AG09309 (cell line): ENCODE data around the gene PLEKHG5.
A peak's percentile ranks its signal among the peaks of the same experiment; 100 is the strongest.

Experiments used
- DNase-seq: peaks from one replicate; pipeline ENCODE4 v3.0.0-alpha.2; 2010; ENCODE audit warnings: low read depth
- H3K4me3 ChIP-seq: 2 replicates; pipeline ENCODE4 v1.5.1; 2011; ENCODE audit warnings: mild to moderate bottlenecking, low read depth, low read length, moderate library complexity; ENCODE audit not compliant: control insufficient read depth
- TF ChIP-seq, protein P1 (sequence below): IDR thresholded peaks from 2 replicates; pipeline ENCODE4 v1.5.1; 2011; ENCODE audit warnings: mild to moderate bottlenecking, low read depth, low read length, inconsistent platforms; ENCODE audit not compliant: insufficient read depth, control insufficient read depth; ENCODE audit errors: missing control alignments

Gene PLEKHG5

DNA sequence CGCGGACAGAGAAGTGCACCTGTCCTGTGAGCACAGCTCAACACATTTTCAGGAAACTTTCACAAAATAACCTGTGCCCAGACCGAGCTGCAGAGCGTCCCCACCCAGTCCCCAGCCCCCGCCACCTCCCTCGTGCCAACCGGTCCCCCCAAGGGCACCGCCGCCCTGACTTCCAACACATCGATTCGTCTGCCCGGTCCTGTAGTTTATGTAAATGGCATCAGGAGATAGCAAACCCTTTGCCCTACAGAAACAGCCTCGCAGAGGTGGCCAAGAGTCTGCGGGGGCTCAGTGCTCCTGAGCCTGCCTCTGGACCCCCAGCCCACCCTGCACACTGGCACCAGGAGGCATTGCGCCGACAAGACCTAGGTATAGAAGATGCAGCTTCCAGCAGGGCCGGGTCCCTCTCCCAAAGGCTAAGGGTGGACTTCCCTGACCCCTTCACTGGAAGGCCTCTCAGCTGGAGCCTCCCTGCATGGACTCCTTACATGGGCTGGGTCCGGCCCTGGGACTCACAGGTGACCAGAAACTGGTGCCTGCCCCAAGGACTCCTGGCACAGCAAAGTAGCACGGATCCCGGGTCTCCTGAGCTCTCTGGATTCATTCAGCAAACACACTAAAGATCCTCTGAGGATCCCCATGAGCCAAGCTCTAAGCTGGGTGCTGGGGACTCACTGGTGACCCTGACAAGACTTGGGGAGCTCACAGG lies 6.6 kb upstream of the PLEKHG5 start:
- DNase-seq = no peak
- TF ChIP-seq, protein P1, sequence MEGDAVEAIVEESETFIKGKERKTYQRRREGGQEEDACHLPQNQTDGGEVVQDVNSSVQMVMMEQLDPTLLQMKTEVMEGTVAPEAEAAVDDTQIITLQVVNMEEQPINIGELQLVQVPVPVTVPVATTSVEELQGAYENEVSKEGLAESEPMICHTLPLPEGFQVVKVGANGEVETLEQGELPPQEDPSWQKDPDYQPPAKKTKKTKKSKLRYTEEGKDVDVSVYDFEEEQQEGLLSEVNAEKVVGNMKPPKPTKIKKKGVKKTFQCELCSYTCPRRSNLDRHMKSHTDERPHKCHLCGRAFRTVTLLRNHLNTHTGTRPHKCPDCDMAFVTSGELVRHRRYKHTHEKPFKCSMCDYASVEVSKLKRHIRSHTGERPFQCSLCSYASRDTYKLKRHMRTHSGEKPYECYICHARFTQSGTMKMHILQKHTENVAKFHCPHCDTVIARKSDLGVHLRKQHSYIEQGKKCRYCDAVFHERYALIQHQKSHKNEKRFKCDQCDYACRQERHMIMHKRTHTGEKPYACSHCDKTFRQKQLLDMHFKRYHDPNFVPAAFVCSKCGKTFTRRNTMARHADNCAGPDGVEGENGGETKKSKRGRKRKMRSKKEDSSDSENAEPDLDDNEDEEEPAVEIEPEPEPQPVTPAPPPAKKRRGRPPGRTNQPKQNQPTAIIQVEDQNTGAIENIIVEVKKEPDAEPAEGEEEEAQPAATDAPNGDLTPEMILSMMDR = no peak
- peak overlapping the region; percentile 67 for H3K4me3 ChIP-seq

DNA sequence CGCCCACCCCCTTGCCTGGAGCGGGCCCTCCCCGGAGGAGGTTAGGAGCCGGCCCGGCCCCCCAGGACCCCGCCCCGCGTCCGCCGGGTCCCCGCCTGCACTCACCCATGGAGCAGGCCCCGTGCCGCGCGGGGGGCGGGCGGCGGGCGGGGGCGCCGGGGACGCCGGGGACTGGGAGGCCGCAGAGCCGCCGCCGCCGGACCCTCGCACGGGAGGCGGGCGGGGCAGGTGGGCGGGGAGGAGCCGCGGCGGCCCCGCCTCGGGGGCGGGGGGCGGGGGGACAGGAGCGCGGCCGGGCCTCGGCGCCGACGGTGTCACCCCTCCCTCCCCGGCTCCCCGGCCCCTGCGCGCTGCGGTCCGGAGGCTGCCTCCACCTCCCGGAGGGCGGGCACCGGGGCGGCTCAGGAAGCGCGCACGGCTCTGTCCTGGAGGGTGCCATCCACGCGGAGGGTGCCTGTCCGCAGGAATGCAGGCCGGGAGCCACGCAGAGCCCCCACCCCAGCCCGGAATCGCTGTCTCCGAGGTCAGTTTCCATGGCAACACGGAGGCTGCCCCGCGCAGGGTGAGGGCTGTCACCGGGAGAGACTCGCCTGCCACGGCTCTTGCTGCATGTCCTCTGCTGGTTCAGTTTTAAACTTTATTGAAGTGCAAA lies 5.9 kb upstream of the PLEKHG5 start:
- H3K4me3 ChIP-seq = peak overlapping the region; percentile 67
- TF ChIP-seq, protein P1 = no peak
- DNase-seq = no peak

DNA sequence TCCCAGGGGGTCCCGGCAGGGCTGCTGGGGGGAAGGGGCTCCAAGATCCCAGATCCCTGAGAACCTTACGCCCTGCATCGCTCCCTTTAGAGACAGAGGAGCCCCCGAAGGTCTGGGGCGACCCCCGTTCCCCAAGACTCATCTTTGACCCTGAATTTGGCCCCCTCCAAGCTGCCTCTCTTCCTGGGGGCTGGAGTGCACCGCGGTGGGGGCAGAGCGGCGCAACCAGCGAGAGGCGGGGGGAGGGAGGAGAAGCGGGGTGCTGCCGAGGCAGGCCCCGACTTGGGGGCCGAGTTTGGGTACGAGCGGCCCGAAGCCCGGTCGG lies 5.4 kb upstream of the PLEKHG5 start:
- peak overlapping the region; percentile 67 for H3K4me3 ChIP-seq
- DNase-seq = no peak
- TF ChIP-seq, protein P1 = no peak

DNA sequence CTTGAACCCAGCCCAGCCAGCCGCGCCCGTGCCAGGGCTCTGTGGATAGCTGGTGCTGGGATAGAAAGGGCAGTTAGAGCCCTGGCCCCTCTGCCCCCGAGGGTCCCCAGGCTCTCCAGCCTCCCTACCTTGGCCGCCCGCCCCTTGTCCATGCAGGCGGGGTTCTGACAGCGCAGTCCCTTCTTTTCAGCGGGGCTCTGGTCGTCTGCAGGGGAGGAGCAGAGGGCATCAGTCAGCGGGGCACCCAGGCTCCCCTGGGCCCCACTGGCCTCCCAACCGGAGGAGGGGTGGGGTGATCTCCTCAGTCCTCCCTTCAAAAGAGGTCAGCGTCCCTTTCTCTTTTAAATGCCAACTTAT lies 4.9 kb upstream of the PLEKHG5 start:
- peak overlapping the region; percentile 67 for H3K4me3 ChIP-seq
- TF ChIP-seq, protein P1 = no peak

DNA sequence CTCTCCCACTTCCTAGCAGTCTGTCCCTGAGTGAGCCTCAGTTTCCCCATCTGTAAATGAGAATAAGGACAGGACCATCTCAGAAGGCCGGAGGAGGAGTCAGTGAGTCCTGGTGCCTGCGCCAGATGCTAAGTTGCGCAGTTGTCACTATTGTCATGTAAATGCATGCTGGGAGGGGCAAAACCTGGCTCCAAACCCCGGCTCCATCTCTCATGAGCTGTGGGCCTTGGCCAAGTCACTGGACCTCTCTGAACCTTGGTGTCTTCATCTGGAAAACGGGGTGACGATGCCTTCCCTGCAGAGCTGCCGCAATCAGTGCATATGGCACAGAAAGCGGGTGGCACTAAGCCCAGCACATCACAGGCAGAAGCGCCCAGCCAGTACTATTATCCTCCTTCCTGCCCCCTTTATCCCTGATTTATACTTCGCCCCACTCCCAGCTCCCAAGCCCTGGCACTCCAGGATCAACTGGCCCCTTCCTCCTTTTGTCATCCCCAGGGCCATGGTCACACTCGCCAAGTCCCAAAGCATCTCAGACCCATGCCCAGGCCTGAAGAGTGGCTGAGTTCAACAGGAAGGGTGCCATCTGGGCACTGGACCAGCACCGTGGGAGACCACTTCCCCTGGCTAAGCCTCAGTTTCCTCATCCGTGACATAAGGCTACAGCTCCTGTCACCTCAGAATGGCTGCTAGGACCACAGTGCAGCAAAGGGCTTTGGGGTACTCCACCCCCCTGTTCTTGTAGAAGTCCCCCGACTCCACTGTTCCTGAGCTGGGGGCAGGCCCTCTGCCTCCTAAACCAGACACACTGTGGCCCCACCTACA lies 4.3 kb upstream of the PLEKHG5 start:
- peak overlapping the region; percentile 67 for H3K4me3 ChIP-seq
- TF ChIP-seq, protein P1 = no peak
- no peak for DNase-seq

More for the DNA sequence above, 4.9 kb upstream of the PLEKHG5 start:
- DNase-seq = no peak

DNA sequence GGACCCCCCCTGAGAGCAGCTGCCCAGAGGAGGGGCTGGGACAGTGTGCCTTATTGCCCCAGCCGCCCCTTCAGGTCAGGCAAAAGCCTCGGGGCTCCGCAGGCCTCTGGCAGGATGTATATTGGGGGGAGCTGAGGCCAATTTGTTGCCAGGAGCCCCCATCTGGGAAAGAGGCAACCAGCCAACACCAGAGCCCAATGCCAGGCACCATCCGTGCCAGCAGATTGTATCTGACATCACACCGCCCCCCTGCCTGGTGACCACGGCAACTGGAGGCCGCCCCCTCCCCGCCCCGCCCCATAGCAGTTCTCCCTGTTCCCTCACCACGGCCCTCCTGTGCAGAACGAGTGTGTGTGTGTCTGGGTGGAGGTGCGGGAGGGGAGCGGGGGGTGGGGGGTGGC lies 3.6 kb upstream of the PLEKHG5 start:
- H3K4me3 ChIP-seq = no peak overlapping the region
- TF ChIP-seq, protein P1 = no peak
- no peak for DNase-seq
